Epithelial cell of esophagus (primary cell): ENCODE measurements around the gene KDF1.
"Not testable (repeated sequence)": the region's sequence is repeated elsewhere in the genome, so short reads cannot be mapped to it uniquely, and the experiment has no call there.

Experiments
- DNase-seq: peaks from one replicate; pipeline ENCODE4 v3.0.0; 2010; ENCODE audit warnings: low read depth
- H3K4me3 ChIP-seq: 2 replicates; pipeline ENCODE4 v1.5.1; 2011; ENCODE audit warnings: mild to moderate bottlenecking, low read length, control low read depth
- TF ChIP-seq, protein P1 (sequence below): IDR thresholded peaks from 2 replicates; pipeline ENCODE4 v1.5.1; 2011; ENCODE audit warnings: low read depth, mild to moderate bottlenecking, low read length, control low read depth, inconsistent platforms; ENCODE audit not compliant: insufficient read depth; ENCODE audit errors: missing control alignments

Gene KDF1

GRCh38 chr1:26993237-26994019 is 33.2 kb upstream of the KDF1 start, which contains the start of gene TRNP1:
TSS of gene TRNP1 (plus strand) at chr1:26993692. CDS start at chr1:26993787, 95 bp downstream.
- peak; percentile 82 for DNase-seq
- peak within 1 kb of the TSS; percentile 74 for H3K4me3 ChIP-seq
- TF ChIP-seq, protein P1, sequence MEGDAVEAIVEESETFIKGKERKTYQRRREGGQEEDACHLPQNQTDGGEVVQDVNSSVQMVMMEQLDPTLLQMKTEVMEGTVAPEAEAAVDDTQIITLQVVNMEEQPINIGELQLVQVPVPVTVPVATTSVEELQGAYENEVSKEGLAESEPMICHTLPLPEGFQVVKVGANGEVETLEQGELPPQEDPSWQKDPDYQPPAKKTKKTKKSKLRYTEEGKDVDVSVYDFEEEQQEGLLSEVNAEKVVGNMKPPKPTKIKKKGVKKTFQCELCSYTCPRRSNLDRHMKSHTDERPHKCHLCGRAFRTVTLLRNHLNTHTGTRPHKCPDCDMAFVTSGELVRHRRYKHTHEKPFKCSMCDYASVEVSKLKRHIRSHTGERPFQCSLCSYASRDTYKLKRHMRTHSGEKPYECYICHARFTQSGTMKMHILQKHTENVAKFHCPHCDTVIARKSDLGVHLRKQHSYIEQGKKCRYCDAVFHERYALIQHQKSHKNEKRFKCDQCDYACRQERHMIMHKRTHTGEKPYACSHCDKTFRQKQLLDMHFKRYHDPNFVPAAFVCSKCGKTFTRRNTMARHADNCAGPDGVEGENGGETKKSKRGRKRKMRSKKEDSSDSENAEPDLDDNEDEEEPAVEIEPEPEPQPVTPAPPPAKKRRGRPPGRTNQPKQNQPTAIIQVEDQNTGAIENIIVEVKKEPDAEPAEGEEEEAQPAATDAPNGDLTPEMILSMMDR = no peak

GRCh38 chr1:26991310-26992116 is 31.2 kb upstream of the KDF1 start:
- H3K4me3 ChIP-seq = no peak overlapping the region
- TF ChIP-seq, protein P1 = no peak
- no peak for DNase-seq

GRCh38 chr1:26989403-26990109 is 29.3 kb upstream of the KDF1 start:
- DNase-seq, H3K4me3 ChIP-seq: not testable (repeated sequence)

GRCh38 chr1:26986658-26987057 is 26.4 kb upstream of the KDF1 start:
- H3K4me3 ChIP-seq = no peak overlapping the region
- TF ChIP-seq, protein P1 = no peak
- DNase-seq = no peak

DNA sequence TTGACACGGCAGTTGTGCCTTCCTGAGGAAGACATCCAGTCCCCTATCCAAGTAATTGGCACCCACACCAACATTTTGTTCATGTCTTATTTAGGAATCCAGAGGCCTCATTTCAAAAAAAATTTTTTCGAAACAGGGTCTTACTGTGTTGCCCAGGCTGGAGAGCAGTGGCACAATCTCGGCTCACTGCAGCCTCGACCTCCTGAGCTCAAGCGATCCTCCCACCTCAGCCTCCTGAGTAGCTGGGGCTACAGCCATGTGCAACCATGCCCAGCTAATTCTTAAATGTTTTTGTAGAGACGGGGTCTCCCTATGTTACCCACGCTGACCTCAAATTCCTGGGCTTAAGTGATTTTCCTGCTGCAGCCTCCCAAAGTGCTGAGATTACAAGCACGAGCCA is 24.0 kb upstream of the KDF1 start:
- no peak overlapping the region for H3K4me3 ChIP-seq
- TF ChIP-seq, protein P1 = no peak
- no peak for DNase-seq

DNA sequence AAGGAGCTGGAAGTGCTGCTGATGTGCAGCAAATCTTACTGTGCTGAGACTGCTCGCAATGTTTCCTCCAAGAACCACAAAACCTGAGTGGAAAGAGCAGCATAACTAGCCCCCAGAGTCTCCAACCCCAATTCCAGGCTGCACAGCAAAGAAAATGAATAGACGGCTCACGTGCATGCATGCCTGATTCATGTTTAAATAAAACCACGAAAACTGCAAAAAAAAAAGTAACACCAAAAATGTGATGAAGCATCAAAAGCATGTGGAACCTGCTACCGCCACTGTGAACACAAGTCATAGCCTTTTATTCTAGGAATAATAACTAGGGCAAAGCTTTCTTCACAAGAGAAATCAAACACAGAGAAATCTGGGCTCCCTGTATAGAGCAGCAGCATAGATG is 23.6 kb upstream of the KDF1 start:
- TF ChIP-seq, protein P1 = no peak
- H3K4me3 ChIP-seq = no peak overlapping the region
- no peak for DNase-seq
